Tibial nerve (tissue), 4 donors: ENCODE data around the gene ALG2.

Source experiments
- CTCF ChIP-seq, 5 experiments: fragments of 200-600 bp in 3 of 5; fragments of 450-650 bp in 2 of 5; sonication (generic) in 3 of 5; IDR thresholded peaks; one replicate each; pipeline ENCODE4 v1.5.1; 2016 to 2019; ENCODE audit warnings: antibody characterized with exemption in 5 of 5, mild to moderate bottlenecking in 3 of 5, moderate library complexity in 2 of 5
- EP300 ChIP-seq, 2 donors: sonication (generic); formaldehyde crosslinking; IDR thresholded peaks; one replicate each; pipeline ENCODE4 v1.6.1; 2017; ENCODE audit warnings: antibody characterized with exemption in 2 of 2, mild to moderate bottlenecking in 1 of 2
- POLR2A ChIP-seq, 2 donors: fragments of 450-650 bp; IDR thresholded peaks; one replicate each; pipeline ENCODE4 v1.6.1; 2017; ENCODE audit warnings: antibody characterized with exemption in 2 of 2, mild to moderate bottlenecking in 2 of 2, moderate library complexity in 2 of 2

DNA sequence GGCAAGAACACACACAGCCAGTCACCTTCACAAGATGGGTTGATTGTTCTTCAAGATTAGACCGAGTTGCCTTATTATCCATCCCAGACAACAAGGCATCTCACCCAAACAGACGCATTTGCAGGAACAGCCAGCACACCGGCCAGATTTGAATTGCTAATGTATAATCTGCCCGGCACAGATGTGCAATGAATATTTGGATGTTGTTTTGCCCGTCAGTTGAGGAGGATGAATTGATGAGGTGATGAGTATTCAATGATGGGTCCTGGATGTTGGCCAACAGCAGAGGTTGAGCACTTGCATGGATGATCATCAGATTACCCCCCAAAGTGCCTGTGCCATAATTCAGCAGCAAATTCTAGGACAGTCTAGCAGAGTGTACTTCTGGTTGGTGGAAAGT, 20.1 kb downstream of the ALG2 start:
- TF ChIP-seq CTCF (IDR thresholded peaks at IDR 0.05) = no peak
- no peak for TF ChIP-seq POLR2A (IDR thresholded peaks at IDR 0.05)
- no peak for TF ChIP-seq EP300 (IDR thresholded peaks at IDR 0.05)
